HFF-Myc (cell line): Measurements from ENCODE around the gene GALNT10.

Source experiments
- DNase-seq: peaks from one replicate; pipeline ENCODE4 v3.0.0-alpha.2; 2011; ENCODE audit warnings: low read depth; ENCODE audit errors: extremely low read depth
- H3K4me3 ChIP-seq: replicated peaks from 2 replicates; pipeline ENCODE4 v1.5.1; 2011; ENCODE audit warnings: low read depth, mild to moderate bottlenecking, control low read depth, low read length
- CTCF ChIP-seq: IDR thresholded peaks from 2 replicates; pipeline ENCODE4 v1.5.1; 2012; ENCODE audit warnings: mild to moderate bottlenecking, low read depth, low read length, control low read depth; ENCODE audit errors: missing control alignments

The GALNT10 gene

GRCh38 chr5:154334406-154335064 is 144.0 kb downstream of the GALNT10 start:
- H3K4me3 ChIP-seq: no peak overlapping the region
- DNase-seq: no peak
- TF ChIP-seq CTCF: no peak

GRCh38 chr5:154335065-154335448 is 144.5 kb downstream of the GALNT10 start:
- DNase-seq: no peak
- no peak overlapping the region for H3K4me3 ChIP-seq

GRCh38 chr5:154341620-154342019 is 151.1 kb downstream of the GALNT10 start:
- no peak for DNase-seq
- no peak overlapping the region for H3K4me3 ChIP-seq
- TF ChIP-seq CTCF: no peak

More at GRCh38 chr5:154335065-154335448, 144.5 kb downstream of the GALNT10 start:
- no peak for TF ChIP-seq CTCF

GRCh38 chr5:154342211-154342610 is 151.7 kb downstream of the GALNT10 start:
- DNase-seq: no peak
- H3K4me3 ChIP-seq: no peak overlapping the region
- TF ChIP-seq CTCF: no peak

GRCh38 chr5:154342963-154343362 is 152.4 kb downstream of the GALNT10 start:
- H3K4me3 ChIP-seq: no peak overlapping the region
- DNase-seq: no peak
- TF ChIP-seq CTCF: no peak

GRCh38 chr5:154344461-154344860 is 153.9 kb downstream of the GALNT10 start:
- no peak overlapping the region for H3K4me3 ChIP-seq
- no peak for TF ChIP-seq CTCF
- no peak for DNase-seq
